Fibroblast of the aortic adventitia (primary cell): ENCODE measurements around the gene TMC3. TPM values are rescaled to one million over a fixed set of nuclear protein-coding genes. Genes with fewer than 3 reads are reported as not detected.
A peak's percentile ranks its signal among the peaks of the same experiment; 100 is the strongest.

ENCODE experiments used
- DNase-seq: peaks from one replicate; pipeline ENCODE4 v3.0.0-alpha.2; 2010; ENCODE audit warnings: low read depth
- H3K4me3 ChIP-seq: 2 replicates; pipeline ENCODE4 v1.5.1; 2011; ENCODE audit warnings: low read depth, mild to moderate bottlenecking, control low read depth, low read length, moderate library complexity
- CTCF ChIP-seq: IDR thresholded peaks from 2 replicates; pipeline ENCODE4 v1.5.1; 2011; ENCODE audit warnings: mild to moderate bottlenecking, low read length, control low read depth, inconsistent platforms; ENCODE audit not compliant: insufficient read depth
- total RNA-seq: library from RNA; depleted of rRNA; stranded (reverse); fragments of >200 nt; gene quantifications from 2 replicates; pipeline ENCODE4 v1.2.3, GENCODE V29; 2012; ENCODE audit warnings: low replicate concordance

Gene TMC3
- total RNA-seq, 1 donor = under 0.01 TPM

- DNase-seq = peak; percentile 84
- no peak overlapping the region for H3K4me3 ChIP-seq
- no peak for TF ChIP-seq CTCF
These were observed 46.5 kb downstream of the TMC3 start for GRCh38 chr15:81327516-81327915.

GRCh38 chr15:81326466-81327212 is 47.4 kb downstream of the TMC3 start:
- TF ChIP-seq CTCF = no peak
- DNase-seq = no peak
- H3K4me3 ChIP-seq = no peak overlapping the region

- DNase-seq = peak; percentile 94
- TF ChIP-seq CTCF = no peak
These were observed 49.8 kb downstream of the TMC3 start, which contains the start of gene STARD5 for GRCh38 chr15:81323944-81324881. Gene STARD5 (minus strand): TSS chr15:81324141. CDS start chr15:81324099, 42 bp downstream.

GRCh38 chr15:81323559-81323943 is 50.5 kb downstream of the TMC3 start:
- TF ChIP-seq CTCF = no peak
- peak overlapping the region; percentile 93 for H3K4me3 ChIP-seq
- no peak for DNase-seq

More at GRCh38 chr15:81323944-81324881, 49.8 kb downstream of the TMC3 start, which contains the start of gene STARD5:
- H3K4me3 ChIP-seq = peak within 1 kb of the TSS; percentile 93

GRCh38 chr15:81322676-81323253 is 51.2 kb downstream of the TMC3 start:
- no peak for DNase-seq
- TF ChIP-seq CTCF = no peak
- peak overlapping the region; percentile 93 for H3K4me3 ChIP-seq

GRCh38 chr15:81321667-81322066 is 52.3 kb downstream of the TMC3 start:
- peak overlapping the region; percentile 93 for H3K4me3 ChIP-seq
- TF ChIP-seq CTCF = no peak
- DNase-seq = no peak
